K562 (cell line): ENCODE measurements around the gene DDX41. TPM values are rescaled to one million over a fixed set of nuclear protein-coding genes. Genes with fewer than 3 reads are reported as not detected.

Source experiments
- HDAC1 ChIP-seq, 2 experiments: fragments of 450-650 bp; IDR thresholded peaks; 2 replicates each; pipeline ENCODE4 v1.6.1; 2016 to 2017; ENCODE audit warnings: inconsistent platforms in 1 of 2, mild to moderate bottlenecking in 1 of 2, moderate library complexity in 1 of 2
- HDAC2 ChIP-seq: fragments of 450-650 bp; IDR thresholded peaks from 2 replicates; pipeline ENCODE4 v1.6.1; 2016; ENCODE audit warnings: mild to moderate bottlenecking
- JUND ChIP-seq, 2 experiments: IDR thresholded peaks; 2 replicates in 1 of 2; 3 replicates in 1 of 2; pipeline ENCODE4 v1.6.1; 2011; ENCODE audit warnings: borderline replicate concordance in 2 of 2, low read depth in 2 of 2, low read length in 2 of 2, improper control_type of control experiment in 1 of 2, missing biosample characterization in 1 of 2, missing genetic modification characterization in 1 of 2, missing genetic modification reagents in 1 of 2
- KDM4B ChIP-seq, 2 experiments: fragments of 450-650 bp in 1 of 2; sonication (generic) in 1 of 2; IDR thresholded peaks; 2 replicates each; pipeline ENCODE4 v1.6.1; 2016 to 2017; ENCODE audit warnings: borderline replicate concordance in 2 of 2, antibody characterized with exemption in 1 of 2, low read depth in 1 of 2, mild to moderate bottlenecking in 1 of 2
- MCM3 ChIP-seq: fragments of 450-650 bp; IDR thresholded peaks from 2 replicates; pipeline ENCODE4 v1.6.1; 2016
- MED1 ChIP-seq: sonication (generic); formaldehyde crosslinking; IDR thresholded peaks from 2 replicates; pipeline ENCODE4 v1.8.1; 2023; ENCODE audit warnings: missing genetic modification reagents, borderline replicate concordance
- ZFP36 ChIP-seq: fragments of 150-350 bp; IDR thresholded peaks from 2 replicates; pipeline ENCODE4 v1.6.1; 2018; ENCODE audit warnings: low read length, low read depth; ENCODE audit not compliant: partially characterized antibody
- ZFPM2 ChIP-seq: fragments of 250-450 bp; sonication (Bioruptor Pico); IDR thresholded peaks from 2 replicates; pipeline ENCODE4 v1.5.1; 2022; ENCODE audit warnings: mild to moderate bottlenecking
- ZZZ3 ChIP-seq: fragments of 450-650 bp; IDR thresholded peaks from 2 replicates; pipeline ENCODE4 v1.6.1; 2016; ENCODE audit warnings: antibody characterized with exemption, mild to moderate bottlenecking, moderate library complexity
- polyA plus RNA-seq, 8 experiments: library from polyadenylated mRNA; depleted of rRNA in 4 of 8; stranded (reverse) in 5 of 8; unstranded in 3 of 8; fragments of >200 nt; fragmentation: Nextera tagmentation in 2 of 8; fragmentation: Illumina TruSeq in 1 of 8; extraction: Ambion mirVana in 2 of 8; extraction: Trizol in 1 of 8; gene quantifications; 2 replicates each; pipeline versions ENCODE4 v1.2.1 to v1.2.3, GENCODE V29; 2011 to 2014; ENCODE audit warnings: inconsistent platforms in 1 of 8, missing spikeins in 1 of 8
- total RNA-seq, 7 experiments: library from RNA; depleted of rRNA in 6 of 7; stranded (reverse); fragments of >200 nt in 6 of 7; fragmentation: Illumina TruSeq in 2 of 7; extraction: Trizol in 2 of 7; gene quantifications; 2 replicates each; pipeline versions ENCODE4 v1.2.1 to v1.2.3, GENCODE V29; 2011 to 2021; ENCODE audit warnings: low replicate concordance in 1 of 7
- TF ChIP-seq, protein P1 (sequence below): fragments of 450-650 bp; IDR thresholded peaks from 2 replicates; pipeline ENCODE4 v1.6.1; 2016; ENCODE audit warnings: mild to moderate bottlenecking, moderate library complexity
- TF ChIP-seq, protein P2 (sequence below): sonication (generic); formaldehyde crosslinking; IDR thresholded peaks from 2 replicates; pipeline ENCODE4 v1.4.0; 2020; ENCODE audit warnings: mild to moderate bottlenecking, missing genetic modification reagents
- TF ChIP-seq, protein P3 (sequence below): fragments of 450-650 bp; IDR thresholded peaks from 2 replicates; pipeline ENCODE4 v1.6.1; 2014; ENCODE audit warnings: low read depth, mild to moderate bottlenecking, moderate library complexity, borderline replicate concordance

Gene DDX41
- total and polyA plus RNA-seq, 9 of the 15 experiments (the other 6 are each of a cell fraction or from before 2014, with no cell fraction given): 38.2 to 284 (median 116) TPM

DNA sequence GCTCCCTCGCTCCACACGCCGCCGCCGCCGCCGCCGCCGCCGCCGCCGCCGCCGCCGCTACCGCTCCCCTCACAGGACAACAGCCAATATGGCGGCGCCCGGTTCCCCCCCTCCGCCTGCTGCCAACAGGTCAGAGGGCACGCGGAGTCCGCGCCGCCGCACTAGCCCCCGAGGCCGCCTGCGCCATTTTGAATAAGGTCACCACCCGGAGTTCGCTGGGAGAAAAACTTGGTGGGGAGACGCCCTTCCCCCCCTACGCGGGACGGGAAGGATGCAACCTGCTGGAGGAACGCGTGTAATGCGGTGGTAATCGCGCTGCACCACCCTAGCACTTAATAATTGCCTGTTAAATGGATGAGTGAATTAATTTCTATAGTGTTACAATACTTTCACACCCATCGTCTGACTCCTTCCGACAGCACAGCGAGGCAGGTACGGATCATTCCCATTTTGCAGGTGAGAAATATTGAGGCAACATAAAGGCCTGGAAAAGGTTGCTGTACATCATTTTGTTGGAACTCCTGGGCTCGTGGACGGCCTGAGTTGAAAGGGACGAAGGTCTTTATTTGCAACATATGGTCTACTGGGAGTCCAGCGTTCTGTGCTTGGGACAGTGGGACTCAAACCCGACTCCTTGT, 37.8 kb upstream of the DDX41 start, which contains the start of gene FAM193B (continued):
- TF ChIP-seq, protein P1, sequence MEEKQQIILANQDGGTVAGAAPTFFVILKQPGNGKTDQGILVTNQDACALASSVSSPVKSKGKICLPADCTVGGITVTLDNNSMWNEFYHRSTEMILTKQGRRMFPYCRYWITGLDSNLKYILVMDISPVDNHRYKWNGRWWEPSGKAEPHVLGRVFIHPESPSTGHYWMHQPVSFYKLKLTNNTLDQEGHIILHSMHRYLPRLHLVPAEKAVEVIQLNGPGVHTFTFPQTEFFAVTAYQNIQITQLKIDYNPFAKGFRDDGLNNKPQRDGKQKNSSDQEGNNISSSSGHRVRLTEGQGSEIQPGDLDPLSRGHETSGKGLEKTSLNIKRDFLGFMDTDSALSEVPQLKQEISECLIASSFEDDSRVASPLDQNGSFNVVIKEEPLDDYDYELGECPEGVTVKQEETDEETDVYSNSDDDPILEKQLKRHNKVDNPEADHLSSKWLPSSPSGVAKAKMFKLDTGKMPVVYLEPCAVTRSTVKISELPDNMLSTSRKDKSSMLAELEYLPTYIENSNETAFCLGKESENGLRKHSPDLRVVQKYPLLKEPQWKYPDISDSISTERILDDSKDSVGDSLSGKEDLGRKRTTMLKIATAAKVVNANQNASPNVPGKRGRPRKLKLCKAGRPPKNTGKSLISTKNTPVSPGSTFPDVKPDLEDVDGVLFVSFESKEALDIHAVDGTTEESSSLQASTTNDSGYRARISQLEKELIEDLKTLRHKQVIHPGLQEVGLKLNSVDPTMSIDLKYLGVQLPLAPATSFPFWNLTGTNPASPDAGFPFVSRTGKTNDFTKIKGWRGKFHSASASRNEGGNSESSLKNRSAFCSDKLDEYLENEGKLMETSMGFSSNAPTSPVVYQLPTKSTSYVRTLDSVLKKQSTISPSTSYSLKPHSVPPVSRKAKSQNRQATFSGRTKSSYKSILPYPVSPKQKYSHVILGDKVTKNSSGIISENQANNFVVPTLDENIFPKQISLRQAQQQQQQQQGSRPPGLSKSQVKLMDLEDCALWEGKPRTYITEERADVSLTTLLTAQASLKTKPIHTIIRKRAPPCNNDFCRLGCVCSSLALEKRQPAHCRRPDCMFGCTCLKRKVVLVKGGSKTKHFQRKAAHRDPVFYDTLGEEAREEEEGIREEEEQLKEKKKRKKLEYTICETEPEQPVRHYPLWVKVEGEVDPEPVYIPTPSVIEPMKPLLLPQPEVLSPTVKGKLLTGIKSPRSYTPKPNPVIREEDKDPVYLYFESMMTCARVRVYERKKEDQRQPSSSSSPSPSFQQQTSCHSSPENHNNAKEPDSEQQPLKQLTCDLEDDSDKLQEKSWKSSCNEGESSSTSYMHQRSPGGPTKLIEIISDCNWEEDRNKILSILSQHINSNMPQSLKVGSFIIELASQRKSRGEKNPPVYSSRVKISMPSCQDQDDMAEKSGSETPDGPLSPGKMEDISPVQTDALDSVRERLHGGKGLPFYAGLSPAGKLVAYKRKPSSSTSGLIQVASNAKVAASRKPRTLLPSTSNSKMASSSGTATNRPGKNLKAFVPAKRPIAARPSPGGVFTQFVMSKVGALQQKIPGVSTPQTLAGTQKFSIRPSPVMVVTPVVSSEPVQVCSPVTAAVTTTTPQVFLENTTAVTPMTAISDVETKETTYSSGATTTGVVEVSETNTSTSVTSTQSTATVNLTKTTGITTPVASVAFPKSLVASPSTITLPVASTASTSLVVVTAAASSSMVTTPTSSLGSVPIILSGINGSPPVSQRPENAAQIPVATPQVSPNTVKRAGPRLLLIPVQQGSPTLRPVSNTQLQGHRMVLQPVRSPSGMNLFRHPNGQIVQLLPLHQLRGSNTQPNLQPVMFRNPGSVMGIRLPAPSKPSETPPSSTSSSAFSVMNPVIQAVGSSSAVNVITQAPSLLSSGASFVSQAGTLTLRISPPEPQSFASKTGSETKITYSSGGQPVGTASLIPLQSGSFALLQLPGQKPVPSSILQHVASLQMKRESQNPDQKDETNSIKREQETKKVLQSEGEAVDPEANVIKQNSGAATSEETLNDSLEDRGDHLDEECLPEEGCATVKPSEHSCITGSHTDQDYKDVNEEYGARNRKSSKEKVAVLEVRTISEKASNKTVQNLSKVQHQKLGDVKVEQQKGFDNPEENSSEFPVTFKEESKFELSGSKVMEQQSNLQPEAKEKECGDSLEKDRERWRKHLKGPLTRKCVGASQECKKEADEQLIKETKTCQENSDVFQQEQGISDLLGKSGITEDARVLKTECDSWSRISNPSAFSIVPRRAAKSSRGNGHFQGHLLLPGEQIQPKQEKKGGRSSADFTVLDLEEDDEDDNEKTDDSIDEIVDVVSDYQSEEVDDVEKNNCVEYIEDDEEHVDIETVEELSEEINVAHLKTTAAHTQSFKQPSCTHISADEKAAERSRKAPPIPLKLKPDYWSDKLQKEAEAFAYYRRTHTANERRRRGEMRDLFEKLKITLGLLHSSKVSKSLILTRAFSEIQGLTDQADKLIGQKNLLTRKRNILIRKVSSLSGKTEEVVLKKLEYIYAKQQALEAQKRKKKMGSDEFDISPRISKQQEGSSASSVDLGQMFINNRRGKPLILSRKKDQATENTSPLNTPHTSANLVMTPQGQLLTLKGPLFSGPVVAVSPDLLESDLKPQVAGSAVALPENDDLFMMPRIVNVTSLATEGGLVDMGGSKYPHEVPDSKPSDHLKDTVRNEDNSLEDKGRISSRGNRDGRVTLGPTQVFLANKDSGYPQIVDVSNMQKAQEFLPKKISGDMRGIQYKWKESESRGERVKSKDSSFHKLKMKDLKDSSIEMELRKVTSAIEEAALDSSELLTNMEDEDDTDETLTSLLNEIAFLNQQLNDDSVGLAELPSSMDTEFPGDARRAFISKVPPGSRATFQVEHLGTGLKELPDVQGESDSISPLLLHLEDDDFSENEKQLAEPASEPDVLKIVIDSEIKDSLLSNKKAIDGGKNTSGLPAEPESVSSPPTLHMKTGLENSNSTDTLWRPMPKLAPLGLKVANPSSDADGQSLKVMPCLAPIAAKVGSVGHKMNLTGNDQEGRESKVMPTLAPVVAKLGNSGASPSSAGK: peak; percentile 71
- TF ChIP-seq HDAC2 (peak; percentile 93), HDAC1 (IDR thresholded peaks at IDR 0.05) (peak in 1 of 2 experiments; percentile 67; a peak in 2 of 4 replicates), KDM4B (IDR thresholded peaks at IDR 0.05; ENCODE audit: borderline replicate concordance in 2 of 2, low read depth in 1 of 2) (peak in 1 of 2 experiments; percentile 57; a peak in 1 of 4 replicates), ZFP36 (no peak), MCM3 (no peak), JUND (IDR thresholded peaks at IDR 0.05; ENCODE audit: borderline replicate concordance, low read depth, low read length) (peak; percentile 57; the same call in 1 of the 2 replicates), JUND (tag; IDR thresholded peaks at IDR 0.05; ENCODE audit: borderline replicate concordance, low read depth, low read length) (peak; percentile 37; the same call in 2 of the 3 replicates), ZFPM2 (CRISPR knock-in tag) (no peak), MED1 (CRISPR knock-in tag) (no peak), ZZZ3 (no peak)
- TF ChIP-seq, protein P2, sequence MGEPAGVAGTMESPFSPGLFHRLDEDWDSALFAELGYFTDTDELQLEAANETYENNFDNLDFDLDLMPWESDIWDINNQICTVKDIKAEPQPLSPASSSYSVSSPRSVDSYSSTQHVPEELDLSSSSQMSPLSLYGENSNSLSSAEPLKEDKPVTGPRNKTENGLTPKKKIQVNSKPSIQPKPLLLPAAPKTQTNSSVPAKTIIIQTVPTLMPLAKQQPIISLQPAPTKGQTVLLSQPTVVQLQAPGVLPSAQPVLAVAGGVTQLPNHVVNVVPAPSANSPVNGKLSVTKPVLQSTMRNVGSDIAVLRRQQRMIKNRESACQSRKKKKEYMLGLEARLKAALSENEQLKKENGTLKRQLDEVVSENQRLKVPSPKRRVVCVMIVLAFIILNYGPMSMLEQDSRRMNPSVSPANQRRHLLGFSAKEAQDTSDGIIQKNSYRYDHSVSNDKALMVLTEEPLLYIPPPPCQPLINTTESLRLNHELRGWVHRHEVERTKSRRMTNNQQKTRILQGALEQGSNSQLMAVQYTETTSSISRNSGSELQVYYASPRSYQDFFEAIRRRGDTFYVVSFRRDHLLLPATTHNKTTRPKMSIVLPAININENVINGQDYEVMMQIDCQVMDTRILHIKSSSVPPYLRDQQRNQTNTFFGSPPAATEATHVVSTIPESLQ (CRISPR knock-in tag): no peak
- TF ChIP-seq, protein P3, sequence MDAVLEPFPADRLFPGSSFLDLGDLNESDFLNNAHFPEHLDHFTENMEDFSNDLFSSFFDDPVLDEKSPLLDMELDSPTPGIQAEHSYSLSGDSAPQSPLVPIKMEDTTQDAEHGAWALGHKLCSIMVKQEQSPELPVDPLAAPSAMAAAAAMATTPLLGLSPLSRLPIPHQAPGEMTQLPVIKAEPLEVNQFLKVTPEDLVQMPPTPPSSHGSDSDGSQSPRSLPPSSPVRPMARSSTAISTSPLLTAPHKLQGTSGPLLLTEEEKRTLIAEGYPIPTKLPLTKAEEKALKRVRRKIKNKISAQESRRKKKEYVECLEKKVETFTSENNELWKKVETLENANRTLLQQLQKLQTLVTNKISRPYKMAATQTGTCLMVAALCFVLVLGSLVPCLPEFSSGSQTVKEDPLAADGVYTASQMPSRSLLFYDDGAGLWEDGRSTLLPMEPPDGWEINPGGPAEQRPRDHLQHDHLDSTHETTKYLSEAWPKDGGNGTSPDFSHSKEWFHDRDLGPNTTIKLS: 0 out of 2 replicates have a peak, but pooled peaks have one; percentile 30
